Natural killer cell (primary cell): ENCODE results near the gene IGF2R. TPM values are rescaled to one million over a fixed set of nuclear protein-coding genes. Genes with fewer than 3 reads are reported as not detected.

ENCODE experiments used
- ATAC-seq, 3 donors: fragments of 150-1000 bp in 2 of 3; fragments of 200-7000 bp in 1 of 3; cut with Tn5 transposase; 1 replicate in 1 of 3; 2 replicates in 2 of 3; pipeline ENCODE4 v1.10.0; 2021; ENCODE audit warnings: mild to moderate bottlenecking in 2 of 3, moderate library complexity in 2 of 3
- DNase-seq, 2 donors: peaks; one replicate each; pipeline versions ENCODE4 v3.0.0 to v3.0.0-alpha.2; 2013 to 2021; ENCODE audit warnings: mixed read lengths in 1 of 2
- H3K27ac ChIP-seq: one replicate; pipeline ENCODE4 v1.5.1; 2013; ENCODE audit warnings: mild to moderate bottlenecking, low read length
- H3K27me3 ChIP-seq: one replicate; pipeline ENCODE4 v1.6.1; 2013; ENCODE audit warnings: low read length; ENCODE audit not compliant: control insufficient read depth, insufficient read depth
- H3K36me3 ChIP-seq: one replicate; pipeline ENCODE4 v1.6.1; 2013; ENCODE audit warnings: low read length; ENCODE audit not compliant: control insufficient read depth, insufficient read depth
- H3K4me1 ChIP-seq: one replicate; pipeline ENCODE4 v1.6.1; 2013; ENCODE audit warnings: low read length; ENCODE audit not compliant: control insufficient read depth, insufficient read depth
- H3K4me3 ChIP-seq: one replicate; pipeline ENCODE4 v1.5.1; 2013; ENCODE audit warnings: low read length
- H3K9me3 ChIP-seq: one replicate; pipeline ENCODE4 v1.6.1; 2013; ENCODE audit warnings: low read length; ENCODE audit not compliant: control insufficient read depth, insufficient read depth
- H3K27ac Mint-ChIP-seq, 2 donors: one replicate each; pipeline ENCODE4 v1.8.0; 2022; ENCODE audit warnings: mild to moderate bottlenecking in 2 of 2, mixed read lengths in 2 of 2, moderate library complexity in 1 of 2
- H3K27me3 Mint-ChIP-seq, 2 donors: one replicate each; pipeline ENCODE4 v1.8.0; 2022; ENCODE audit warnings: low read depth in 2 of 2, mixed read lengths in 2 of 2
- H3K36me3 Mint-ChIP-seq: one replicate; pipeline ENCODE4 v1.8.0; 2022; ENCODE audit warnings: mixed read lengths
- H3K4me1 Mint-ChIP-seq, 2 donors: one replicate each; pipeline ENCODE4 v1.8.0; 2022; ENCODE audit warnings: mixed read lengths in 2 of 2
- H3K4me3 Mint-ChIP-seq: one replicate; pipeline ENCODE4 v1.8.0; 2022; ENCODE audit warnings: mild to moderate bottlenecking, moderate library complexity, mixed read lengths
- H3K9me3 Mint-ChIP-seq, 2 donors: one replicate each; pipeline ENCODE4 v1.8.0; 2022; ENCODE audit warnings: mixed read lengths in 2 of 2
- CTCF ChIP-seq: fragments of 200-600 bp; IDR thresholded peaks from one replicate; pipeline ENCODE4 v1.8.0; 2022; ENCODE audit warnings: antibody characterized with exemption
- WGBS: methylation state at CpG from one replicate; pipeline ENCODE4 v1.1.7; 2013; ENCODE audit warnings: missing lambda C conversion rate; ENCODE audit not compliant: insufficient coverage; 5-methylcytosine and 5-hydroxymethylcytosine counted together
- intact Hi-C: fragments of 100-400 bp; cut with micrococcal nuclease; formaldehyde crosslinking; loops from one replicate; pipeline ENCODE4 v1.14.2; 2022
- total RNA-seq, 4 donors: library from RNA; stranded (reverse); fragments of 120-200 nt in 1 of 4; gene quantifications; one replicate each; pipeline versions ENCODE4 v1.2.3 to v1.2.4, GENCODE V29; 2013 to 2022

The IGF2R gene
- total RNA-seq, 3 donors from 2014 or later (not counting 1 experiment from before 2014, with no cell fraction given): 208 to 282 (median 253) TPM

- Histone ChIP-seq H3K27ac (peak overlapping the region; percentile 17), H3K9me3 (no peaks in the 10 kb centered on the region), H3K4me1 (peaks cover 5% of the 10 kb centered on the region), H3K4me3 (no peak overlapping the region), H3K27me3 (peaks cover 3% of the 10 kb centered on the region), H3K36me3 (no peaks in the 10 kb centered on the region)
- H3K4me3 Mint-ChIP-seq: no peak overlapping the region
- peaks cover 0 to 5% of the 10 kb centered on the region in 2 donors for H3K4me1 Mint-ChIP-seq
- DNase-seq (no peak), ATAC-seq (no peak)
- WGBS: 94% methylated on average over 5 of the region's 6 CpGs
- H3K27ac Mint-ChIP-seq: no peak overlapping the region
- H3K36me3 Mint-ChIP-seq: no peaks in the 10 kb centered on the region
- intact Hi-C loops: no loop called here
- H3K9me3 Mint-ChIP-seq: no peaks in the 10 kb centered on the region
- no peak for TF ChIP-seq CTCF
- peaks cover 8 to 11% of the 10 kb centered on the region in 2 donors for H3K27me3 Mint-ChIP-seq
These were observed 9.5 kb upstream of the IGF2R start for GRCh38 chr6:159959165-159959975.

- Mint-ChIP-seq H3K27me3 (peaks cover 8% of the 10 kb centered on the region in 2 donors), H3K4me3 (no peak overlapping the region), H3K36me3 (no peaks in the 10 kb centered on the region), H3K9me3 (no peaks in the 10 kb centered on the region), H3K4me1 (peaks cover 0 to 5% of the 10 kb centered on the region in 2 donors), H3K27ac (no peak overlapping the region)
- 77% methylated on average over 3 of the region's 3 CpGs for WGBS
- DNase-seq (no peak), ATAC-seq (no peak)
- no peaks in the 10 kb centered on the region for H3K36me3 ChIP-seq
- H3K4me3 ChIP-seq: no peak overlapping the region
- intact Hi-C loops: no loop called here
- H3K27me3 ChIP-seq: no peaks in the 10 kb centered on the region
- peak overlapping the region; percentile 17 for H3K27ac ChIP-seq
- no peaks in the 10 kb centered on the region for H3K9me3 ChIP-seq
- no peak for TF ChIP-seq CTCF
- H3K4me1 ChIP-seq: peaks cover 5% of the 10 kb centered on the region
These were observed 8.9 kb upstream of the IGF2R start for GRCh38 chr6:159959976-159960384.

GRCh38 chr6:159960485-159960884 lies 8.4 kb upstream of the IGF2R start:
- 93% methylated on average over 4 of the region's 6 CpGs for WGBS
- intact Hi-C loops: no loop called here
- H3K27ac ChIP-seq: no peak overlapping the region
- no peak for ATAC-seq
- H3K36me3 ChIP-seq: no peaks in the 10 kb centered on the region
- Mint-ChIP-seq H3K27me3 (peaks cover 3 to 8% of the 10 kb centered on the region in 2 donors), H3K4me1 (peaks cover 0 to 5% of the 10 kb centered on the region in 2 donors), H3K36me3 (no peaks in the 10 kb centered on the region), H3K27ac (no peak overlapping the region), H3K4me3 (no peak overlapping the region), H3K9me3 (no peaks in the 10 kb centered on the region)
- peaks cover 5% of the 10 kb centered on the region for H3K4me1 ChIP-seq
- TF ChIP-seq CTCF: no peak
- no peak overlapping the region for H3K4me3 ChIP-seq
- no peaks in the 10 kb centered on the region for H3K9me3 ChIP-seq
- DNase-seq: no peak
- H3K27me3 ChIP-seq: no peaks in the 10 kb centered on the region
